Natural killer cell (primary cell): ENCODE results near the gene CUL7. TPM values are rescaled to one million over a fixed set of nuclear protein-coding genes. Genes with fewer than 3 reads are reported as not detected.

Experiments
- ATAC-seq, 3 donors: fragments of 150-1000 bp in 2 of 3; fragments of 200-7000 bp in 1 of 3; cut with Tn5 transposase; 1 replicate in 1 of 3; 2 replicates in 2 of 3; pipeline ENCODE4 v1.10.0; 2021; ENCODE audit warnings: mild to moderate bottlenecking in 2 of 3, moderate library complexity in 2 of 3
- DNase-seq, 2 donors: peaks; one replicate each; pipeline versions ENCODE4 v3.0.0 to v3.0.0-alpha.2; 2013 to 2021; ENCODE audit warnings: mixed read lengths in 1 of 2
- H3K27ac ChIP-seq: one replicate; pipeline ENCODE4 v1.5.1; 2013; ENCODE audit warnings: mild to moderate bottlenecking, low read length
- H3K27me3 ChIP-seq: one replicate; pipeline ENCODE4 v1.6.1; 2013; ENCODE audit warnings: low read length; ENCODE audit not compliant: control insufficient read depth, insufficient read depth
- H3K36me3 ChIP-seq: one replicate; pipeline ENCODE4 v1.6.1; 2013; ENCODE audit warnings: low read length; ENCODE audit not compliant: control insufficient read depth, insufficient read depth
- H3K4me1 ChIP-seq: one replicate; pipeline ENCODE4 v1.6.1; 2013; ENCODE audit warnings: low read length; ENCODE audit not compliant: control insufficient read depth, insufficient read depth
- H3K4me3 ChIP-seq: one replicate; pipeline ENCODE4 v1.5.1; 2013; ENCODE audit warnings: low read length
- H3K9me3 ChIP-seq: one replicate; pipeline ENCODE4 v1.6.1; 2013; ENCODE audit warnings: low read length; ENCODE audit not compliant: control insufficient read depth, insufficient read depth
- H3K27ac Mint-ChIP-seq, 2 donors: one replicate each; pipeline ENCODE4 v1.8.0; 2022; ENCODE audit warnings: mild to moderate bottlenecking in 2 of 2, mixed read lengths in 2 of 2, moderate library complexity in 1 of 2
- H3K27me3 Mint-ChIP-seq, 2 donors: one replicate each; pipeline ENCODE4 v1.8.0; 2022; ENCODE audit warnings: low read depth in 2 of 2, mixed read lengths in 2 of 2
- H3K36me3 Mint-ChIP-seq: one replicate; pipeline ENCODE4 v1.8.0; 2022; ENCODE audit warnings: mixed read lengths
- H3K4me1 Mint-ChIP-seq, 2 donors: one replicate each; pipeline ENCODE4 v1.8.0; 2022; ENCODE audit warnings: mixed read lengths in 2 of 2
- H3K4me3 Mint-ChIP-seq: one replicate; pipeline ENCODE4 v1.8.0; 2022; ENCODE audit warnings: mild to moderate bottlenecking, moderate library complexity, mixed read lengths
- H3K9me3 Mint-ChIP-seq, 2 donors: one replicate each; pipeline ENCODE4 v1.8.0; 2022; ENCODE audit warnings: mixed read lengths in 2 of 2
- WGBS: methylation state at CpG from one replicate; pipeline ENCODE4 v1.1.7; 2013; ENCODE audit warnings: missing lambda C conversion rate; ENCODE audit not compliant: insufficient coverage; 5-methylcytosine and 5-hydroxymethylcytosine counted together
- intact Hi-C: fragments of 100-400 bp; cut with micrococcal nuclease; formaldehyde crosslinking; loops from one replicate; pipeline ENCODE4 v1.14.2; 2022
- total RNA-seq, 4 donors: library from RNA; stranded (reverse); fragments of 120-200 nt in 1 of 4; gene quantifications; one replicate each; pipeline versions ENCODE4 v1.2.3 to v1.2.4, GENCODE V29; 2013 to 2022
- TF ChIP-seq, protein P1 (sequence below): fragments of 200-600 bp; IDR thresholded peaks from one replicate; pipeline ENCODE4 v1.8.0; 2022; ENCODE audit warnings: antibody characterized with exemption

The CUL7 gene
- total RNA-seq, 3 donors from 2014 or later (not counting 1 experiment from before 2014, with no cell fraction given): 9.6 to 10.1 (median 9.9) TPM

DNA sequence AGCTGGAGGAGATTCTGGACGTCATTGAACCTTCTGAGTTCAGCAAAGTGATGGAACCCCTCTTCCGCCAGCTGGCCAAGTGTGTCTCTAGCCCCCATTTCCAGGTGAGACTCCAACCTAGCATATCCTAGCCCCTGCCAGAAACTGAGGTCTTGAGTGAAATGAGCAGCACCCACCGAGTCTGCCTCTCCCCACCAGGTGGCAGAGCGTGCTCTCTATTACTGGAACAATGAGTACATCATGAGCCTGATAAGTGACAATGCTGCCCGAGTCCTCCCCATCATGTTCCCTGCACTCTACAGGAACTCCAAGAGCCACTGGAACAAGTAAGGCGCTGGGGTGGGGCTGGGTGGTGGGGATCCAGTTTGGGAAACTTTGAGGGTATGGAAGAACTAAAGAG is 44.5 kb downstream of the CUL7 start:
- peaks cover 55% of the 10 kb centered on the region for H3K36me3 ChIP-seq
- 76% methylated on average over 6 of the region's 6 CpGs for WGBS
- H3K27me3 Mint-ChIP-seq: no peaks in the 10 kb centered on the region
- no peaks in the 10 kb centered on the region for H3K27me3 ChIP-seq
- TF ChIP-seq, protein P1, sequence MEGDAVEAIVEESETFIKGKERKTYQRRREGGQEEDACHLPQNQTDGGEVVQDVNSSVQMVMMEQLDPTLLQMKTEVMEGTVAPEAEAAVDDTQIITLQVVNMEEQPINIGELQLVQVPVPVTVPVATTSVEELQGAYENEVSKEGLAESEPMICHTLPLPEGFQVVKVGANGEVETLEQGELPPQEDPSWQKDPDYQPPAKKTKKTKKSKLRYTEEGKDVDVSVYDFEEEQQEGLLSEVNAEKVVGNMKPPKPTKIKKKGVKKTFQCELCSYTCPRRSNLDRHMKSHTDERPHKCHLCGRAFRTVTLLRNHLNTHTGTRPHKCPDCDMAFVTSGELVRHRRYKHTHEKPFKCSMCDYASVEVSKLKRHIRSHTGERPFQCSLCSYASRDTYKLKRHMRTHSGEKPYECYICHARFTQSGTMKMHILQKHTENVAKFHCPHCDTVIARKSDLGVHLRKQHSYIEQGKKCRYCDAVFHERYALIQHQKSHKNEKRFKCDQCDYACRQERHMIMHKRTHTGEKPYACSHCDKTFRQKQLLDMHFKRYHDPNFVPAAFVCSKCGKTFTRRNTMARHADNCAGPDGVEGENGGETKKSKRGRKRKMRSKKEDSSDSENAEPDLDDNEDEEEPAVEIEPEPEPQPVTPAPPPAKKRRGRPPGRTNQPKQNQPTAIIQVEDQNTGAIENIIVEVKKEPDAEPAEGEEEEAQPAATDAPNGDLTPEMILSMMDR: no peak
- no peaks in the 10 kb centered on the region for H3K9me3 Mint-ChIP-seq
- peak in 1 of 2 donors; percentile 60 for DNase-seq
- no peak overlapping the region for H3K4me3 Mint-ChIP-seq
- no peak overlapping the region for H3K4me3 ChIP-seq
- H3K4me1 Mint-ChIP-seq: peaks cover 13 to 34% of the 10 kb centered on the region in 2 donors
- peaks cover 16% of the 10 kb centered on the region for H3K4me1 ChIP-seq
- no peaks in the 10 kb centered on the region for H3K9me3 ChIP-seq
- H3K36me3 Mint-ChIP-seq: no peaks in the 10 kb centered on the region
- intact Hi-C loops: no loop called here
- no peak for ATAC-seq
- H3K27ac ChIP-seq: no peak overlapping the region
- H3K27ac Mint-ChIP-seq: no peak overlapping the region

- H3K4me1 Mint-ChIP-seq: peaks cover 0 to 14% of the 10 kb centered on the region in 2 donors
- no peaks in the 10 kb centered on the region for H3K9me3 ChIP-seq
- H3K4me3 ChIP-seq: no peak overlapping the region
- DNase-seq (no peak), ATAC-seq (no peak)
- H3K36me3 ChIP-seq: peaks cover 55% of the 10 kb centered on the region
- no peaks in the 10 kb centered on the region for H3K27me3 ChIP-seq
- H3K9me3 Mint-ChIP-seq: no peaks in the 10 kb centered on the region
- intact Hi-C loops: no loop called here
- H3K27ac ChIP-seq: no peak overlapping the region
- H3K4me3 Mint-ChIP-seq: no peak overlapping the region
- peaks cover 3% of the 10 kb centered on the region for H3K4me1 ChIP-seq
- WGBS: 97% methylated on average over 9 of the region's 9 CpGs
- TF ChIP-seq, protein P1: no peak
- no peaks in the 10 kb centered on the region for H3K27me3 Mint-ChIP-seq
- peak overlapping the region in 1 of 2 donors; percentile 23 for H3K27ac Mint-ChIP-seq
- no peaks in the 10 kb centered on the region for H3K36me3 Mint-ChIP-seq
Measured at GRCh38 chr6:43007126-43007525, 46.5 kb downstream of the CUL7 start.

DNA sequence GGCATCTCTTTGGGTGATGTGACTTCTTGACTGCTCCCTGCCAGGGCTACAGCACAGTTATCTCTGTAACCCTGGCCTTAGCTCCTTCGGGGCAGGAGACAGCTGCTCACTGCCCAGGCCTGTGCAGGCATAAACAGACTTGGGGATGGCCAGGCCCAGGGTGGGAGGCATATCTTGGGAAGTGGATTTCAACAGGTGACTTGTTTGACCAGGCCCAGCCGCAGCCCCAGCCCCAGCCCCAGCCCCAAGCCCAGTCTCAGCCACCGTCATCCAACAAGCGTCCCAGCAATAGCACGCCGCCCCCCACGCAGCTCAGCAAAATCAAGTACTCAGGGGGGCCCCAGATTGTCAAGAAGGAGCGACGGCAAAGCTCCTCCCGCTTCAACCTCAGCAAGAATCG is 47.4 kb downstream of the CUL7 start:
- Histone ChIP-seq H3K4me3 (no peak overlapping the region), H3K36me3 (peaks cover 48% of the 10 kb centered on the region), H3K9me3 (no peaks in the 10 kb centered on the region), H3K4me1 (no peaks in the 10 kb centered on the region), H3K27me3 (no peaks in the 10 kb centered on the region), H3K27ac (no peak overlapping the region)
- H3K36me3 Mint-ChIP-seq: no peaks in the 10 kb centered on the region
- no peaks in the 10 kb centered on the region for H3K9me3 Mint-ChIP-seq
- DNase-seq (no peak), ATAC-seq (no peak)
- TF ChIP-seq, protein P1: no peak
- H3K27ac Mint-ChIP-seq: no peak overlapping the region
- no peak overlapping the region for H3K4me3 Mint-ChIP-seq
- H3K27me3 Mint-ChIP-seq: no peaks in the 10 kb centered on the region
- WGBS: 96% methylated on average over 11 of the region's 11 CpGs
- peaks cover 0 to 5% of the 10 kb centered on the region in 2 donors for H3K4me1 Mint-ChIP-seq
- intact Hi-C loops: no loop called here

DNA sequence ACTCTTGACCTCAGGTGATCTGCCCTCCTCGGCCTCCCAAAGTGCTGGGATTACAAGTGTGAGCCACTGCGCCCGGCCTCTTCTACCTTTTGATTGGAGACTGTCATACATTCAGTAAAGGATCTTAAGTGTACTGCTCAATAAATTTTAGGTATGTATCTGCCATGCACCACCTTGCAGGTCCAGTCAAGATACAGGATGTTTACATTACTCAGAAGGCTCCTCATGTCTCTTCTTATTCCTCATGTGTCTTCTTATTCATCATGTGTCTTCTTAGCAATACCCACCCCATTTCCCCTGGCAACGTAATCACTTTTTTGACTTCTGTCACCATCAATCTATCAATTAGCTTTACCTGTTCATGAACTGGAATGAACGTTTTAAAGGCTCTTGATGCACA is 47.8 kb downstream of the CUL7 start:
- 96% methylated on average over 5 of the region's 5 CpGs for WGBS
- intact Hi-C loops: no loop called here
- peaks cover 0 to 6% of the 10 kb centered on the region in 2 donors for H3K4me1 Mint-ChIP-seq
- DNase-seq (no peak), ATAC-seq (no peak)
- no peaks in the 10 kb centered on the region for H3K36me3 Mint-ChIP-seq
- Histone ChIP-seq H3K9me3 (no peaks in the 10 kb centered on the region), H3K4me3 (no peak overlapping the region), H3K36me3 (peaks cover 46% of the 10 kb centered on the region), H3K4me1 (no peaks in the 10 kb centered on the region), H3K27ac (no peak overlapping the region), H3K27me3 (no peaks in the 10 kb centered on the region)
- TF ChIP-seq, protein P1: no peak
- H3K4me3 Mint-ChIP-seq: no peak overlapping the region
- H3K27me3 Mint-ChIP-seq: no peaks in the 10 kb centered on the region
- no peak overlapping the region for H3K27ac Mint-ChIP-seq
- no peaks in the 10 kb centered on the region for H3K9me3 Mint-ChIP-seq
